Esophagus mucosa (tissue), 1 donor: ENCODE data around the gene DAP. TPM values are rescaled to one million over a fixed set of nuclear protein-coding genes. Genes with fewer than 3 reads are reported as not detected.
"Not testable (repeated sequence)": the region's sequence is repeated elsewhere in the genome, so short reads cannot be mapped to it uniquely, and the experiment has no call there.

ENCODE experiments used
- ATAC-seq: fragments of 200-7000 bp; cut with Tn5 transposase; one replicate; pipeline ENCODE4 v1.9.1; 2020
- total RNA-seq: library from RNA; stranded (reverse); gene quantifications from one replicate; pipeline ENCODE4 v1.2.4, GENCODE V29; 2023
- donor health status: DM: yes; HTN: yes; CAD: no.

The DAP gene, protein sequence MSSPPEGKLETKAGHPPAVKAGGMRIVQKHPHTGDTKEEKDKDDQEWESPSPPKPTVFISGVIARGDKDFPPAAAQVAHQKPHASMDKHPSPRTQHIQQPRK
- 34.6 TPM for total RNA-seq

DNA sequence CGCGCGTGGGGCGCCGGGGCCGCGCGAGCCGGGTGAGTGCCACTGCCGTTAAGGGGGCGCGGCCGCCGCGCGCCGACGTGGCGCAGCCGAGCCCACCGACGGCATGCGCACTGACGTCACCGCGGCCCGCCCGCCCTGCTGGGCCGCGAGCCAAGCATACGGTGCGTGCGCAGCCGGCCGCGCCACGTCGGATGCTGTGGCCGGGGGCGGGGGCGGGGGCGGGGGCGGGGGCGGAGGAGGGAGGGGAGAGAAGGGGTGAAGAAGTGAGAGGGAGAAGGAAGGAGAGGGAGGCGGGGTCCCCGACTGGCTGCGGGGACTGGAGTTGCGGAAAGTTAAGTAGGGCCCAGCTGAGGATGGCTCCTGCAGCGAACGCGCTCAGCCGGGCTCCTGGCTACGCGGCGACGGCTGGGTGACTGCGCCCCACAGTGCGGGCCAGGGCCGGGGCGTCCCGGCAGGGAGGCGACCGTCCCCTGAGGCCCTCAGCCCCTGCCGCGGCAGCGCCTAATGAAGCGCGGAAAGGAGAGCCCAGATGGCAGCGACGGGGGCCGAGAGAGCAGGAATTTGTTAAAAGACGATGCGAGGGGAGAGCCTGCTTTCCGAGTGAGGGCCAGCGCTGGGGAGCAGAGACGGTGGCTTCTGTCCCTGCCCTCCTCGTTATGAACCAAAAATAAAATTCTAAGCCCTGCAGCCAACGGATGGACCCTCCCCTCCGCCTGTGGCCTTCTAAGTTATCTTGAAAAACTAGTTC lies at the start of gene DAP:
Gene DAP, minus strand, starts transcription at position 50 of the 748 bp plus-strand sequence. CDS start 166 bp downstream, outside the sequence.
- peak; percentile 94 for ATAC-seq

DNA sequence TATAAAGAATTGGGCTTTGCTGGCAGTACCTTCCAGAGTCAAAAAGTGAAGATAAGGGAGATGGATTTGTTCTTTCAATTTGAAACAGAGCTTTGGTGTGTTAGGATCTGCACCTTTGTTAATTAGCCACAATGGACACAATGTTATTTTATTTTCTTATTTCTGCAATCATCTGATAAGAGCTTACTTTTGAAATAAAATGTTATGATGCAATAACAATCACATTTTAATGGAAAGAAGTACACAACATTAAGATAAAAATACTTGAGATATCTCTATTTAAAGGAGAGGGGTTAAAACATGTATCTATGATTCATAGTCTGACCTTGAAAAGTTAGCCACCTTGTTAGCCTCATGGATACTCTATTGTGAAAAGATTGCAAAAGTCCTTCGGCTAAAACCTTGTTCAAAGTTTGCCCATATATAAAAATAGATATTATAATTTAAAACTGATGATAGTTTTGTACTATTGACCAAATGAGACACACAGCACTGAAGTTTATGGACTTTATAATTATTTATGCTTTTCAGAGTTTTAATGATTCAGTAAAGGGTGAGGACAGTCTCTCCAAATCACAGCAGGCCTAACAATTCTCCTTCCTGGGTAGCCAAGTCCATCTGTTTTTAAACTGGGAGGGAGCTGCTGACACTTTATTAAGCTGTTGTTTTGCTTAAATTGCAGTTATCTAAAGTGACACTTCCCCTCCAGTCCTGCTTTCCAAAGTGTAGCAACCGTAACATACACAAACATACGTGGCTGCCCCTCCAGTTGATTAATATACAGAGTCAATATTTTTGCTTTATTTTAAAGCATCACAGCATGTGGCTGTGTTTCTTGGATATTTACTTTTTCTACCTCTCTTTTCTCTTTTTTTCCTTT lies 47.6 kb upstream of the DAP start:
- no peak for ATAC-seq

DNA sequence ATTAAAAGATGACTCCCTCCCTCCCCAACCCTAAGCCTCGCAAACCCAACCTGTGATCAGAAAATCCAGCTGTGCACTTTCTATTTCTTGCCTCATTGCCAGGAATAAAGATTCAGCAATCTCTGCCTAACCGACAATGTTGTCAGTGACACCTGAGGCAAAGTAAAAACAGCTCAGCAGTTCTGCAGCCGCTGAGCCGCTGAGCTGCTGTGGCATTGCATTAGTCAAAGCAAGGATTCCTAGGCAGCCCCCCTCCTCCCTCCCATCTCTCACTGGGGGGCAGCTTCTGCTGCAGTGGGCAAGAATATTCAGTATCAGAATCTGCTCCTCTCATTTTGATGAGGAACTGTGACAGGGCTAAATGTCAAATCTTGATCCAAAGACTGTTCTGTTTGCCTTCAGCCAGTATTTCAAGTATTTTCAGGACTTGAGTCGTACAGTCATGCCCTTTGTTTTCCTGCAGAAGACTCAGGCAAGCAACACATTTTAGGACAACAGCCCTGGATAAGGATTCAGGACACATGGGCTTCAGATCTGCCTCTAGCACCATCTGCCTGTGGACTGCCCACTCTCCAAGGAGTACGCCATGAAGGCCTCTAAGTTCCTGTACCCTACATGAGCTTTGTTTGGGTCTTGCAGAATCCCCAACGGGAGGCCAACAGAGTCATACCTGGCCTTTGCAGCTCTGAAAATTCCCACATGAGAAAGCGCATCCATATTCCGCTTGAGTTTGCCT lies 41.1 kb upstream of the DAP start:
- ATAC-seq = no peak

DNA sequence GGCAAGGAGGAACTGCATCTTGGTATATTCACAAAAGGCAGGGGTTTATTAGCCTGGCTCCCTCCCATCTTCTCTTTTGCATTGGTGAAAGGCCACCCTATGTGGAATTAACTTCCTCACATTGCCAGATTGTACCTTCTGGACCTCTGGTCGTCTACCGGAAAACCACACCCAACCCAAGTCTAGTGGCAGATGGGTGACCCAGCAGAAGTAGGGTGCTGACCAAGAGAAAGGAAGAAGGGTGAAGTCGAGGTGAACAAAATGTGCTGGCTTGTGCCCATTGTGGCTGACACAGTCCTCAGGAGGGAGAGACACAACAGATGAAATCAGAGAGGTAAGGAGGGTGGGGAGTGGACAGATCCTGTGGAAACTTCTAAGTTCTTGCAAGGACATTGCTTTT lies 39.8 kb upstream of the DAP start:
- ATAC-seq = no peak

DNA sequence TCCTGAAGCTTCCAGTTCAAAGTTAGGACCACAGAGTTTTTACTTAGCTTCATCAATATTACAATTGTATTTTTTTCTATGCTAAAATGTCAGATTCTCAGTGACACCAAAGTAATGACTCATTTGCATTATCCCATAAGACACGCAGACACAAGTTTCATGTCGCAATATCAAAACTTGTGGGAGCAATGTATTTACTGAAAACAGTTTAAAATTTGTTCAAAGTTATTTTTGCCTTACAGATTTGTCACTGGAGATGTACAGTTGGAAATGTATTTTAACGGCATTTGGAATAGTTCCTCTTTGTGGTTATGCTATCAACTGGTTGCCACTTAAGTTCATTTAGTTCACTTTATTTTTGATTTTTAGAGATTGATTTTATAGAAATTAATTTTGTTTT lies 36.2 kb upstream of the DAP start:
- no peak for ATAC-seq

DNA sequence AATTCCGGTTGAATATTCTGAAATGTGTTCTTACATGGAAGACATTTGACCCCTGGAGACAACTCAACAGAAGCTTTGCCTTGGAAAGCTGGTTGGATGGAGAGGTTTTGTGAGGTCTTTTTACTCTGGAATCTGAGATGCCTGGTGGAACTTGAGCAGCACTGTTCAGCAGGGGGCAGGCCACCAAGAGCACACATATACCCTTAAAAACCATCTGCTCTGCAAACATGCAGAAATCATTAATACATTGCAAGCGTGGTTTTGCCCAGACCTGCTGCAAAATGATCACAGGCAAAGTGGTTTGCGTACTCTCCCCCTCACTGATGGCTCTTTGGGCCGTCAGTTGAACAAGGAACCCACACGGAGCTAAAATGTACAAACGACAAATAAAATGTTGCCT lies 32.8 kb upstream of the DAP start:
- ATAC-seq = no peak

DNA sequence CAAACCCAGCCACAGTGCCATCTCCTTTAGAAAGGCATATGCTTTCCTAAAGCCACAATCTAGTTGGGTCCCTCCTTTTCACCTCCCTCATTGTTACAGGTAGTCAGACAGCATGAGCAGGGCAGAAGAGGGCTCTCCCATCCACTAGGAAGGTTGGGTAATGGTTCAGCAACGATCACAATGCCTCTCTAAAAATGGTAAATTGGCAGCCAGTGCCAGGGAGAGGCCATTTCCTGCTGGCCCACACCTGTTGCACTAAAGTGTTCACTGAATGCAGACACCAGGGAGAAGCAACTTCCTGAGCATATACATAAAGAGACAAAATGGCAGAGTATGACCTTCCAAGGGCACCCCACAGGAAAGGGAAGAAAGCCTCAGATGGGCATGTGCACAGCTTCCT lies 31.3 kb upstream of the DAP start:
- no peak for ATAC-seq

DNA sequence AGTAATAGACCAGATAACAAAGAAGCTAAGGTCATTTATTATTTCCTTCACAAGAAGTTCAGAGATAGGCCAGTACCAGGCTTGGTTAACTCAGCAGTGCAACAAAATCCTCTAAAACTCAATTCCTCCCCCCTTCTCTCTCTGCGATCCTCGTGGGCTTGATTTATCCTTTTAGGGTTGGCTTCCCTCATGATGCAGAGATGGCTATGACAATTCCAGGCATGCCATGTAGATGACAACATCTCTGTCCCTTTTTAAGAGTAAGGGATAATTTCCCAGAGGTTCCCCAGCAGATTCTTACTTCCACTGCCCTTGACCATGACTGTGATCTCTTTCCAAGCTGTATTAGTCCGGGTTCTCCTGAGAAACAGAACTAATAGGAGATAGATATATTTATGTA lies 28.7 kb upstream of the DAP start:
- no peak for ATAC-seq

DNA sequence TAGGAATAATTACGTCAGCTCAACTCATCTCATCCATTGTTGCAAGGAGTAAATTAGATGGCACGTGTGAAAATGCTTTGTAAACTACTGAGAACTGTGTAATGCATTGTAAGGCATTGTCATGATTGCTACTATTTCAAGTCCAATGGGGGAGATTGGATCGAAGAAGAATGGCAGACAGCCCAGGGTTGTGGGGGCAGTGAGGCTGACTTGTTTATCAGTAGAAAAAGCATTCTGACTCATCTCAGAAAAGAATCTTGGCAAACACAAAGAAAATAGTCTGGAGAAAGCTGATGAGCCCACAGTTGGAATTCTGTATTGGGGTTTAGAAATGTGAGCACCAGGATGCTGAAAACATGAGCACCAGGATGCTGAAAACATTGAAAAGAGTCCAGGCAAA lies 28.0 kb upstream of the DAP start:
- no peak for ATAC-seq

DNA sequence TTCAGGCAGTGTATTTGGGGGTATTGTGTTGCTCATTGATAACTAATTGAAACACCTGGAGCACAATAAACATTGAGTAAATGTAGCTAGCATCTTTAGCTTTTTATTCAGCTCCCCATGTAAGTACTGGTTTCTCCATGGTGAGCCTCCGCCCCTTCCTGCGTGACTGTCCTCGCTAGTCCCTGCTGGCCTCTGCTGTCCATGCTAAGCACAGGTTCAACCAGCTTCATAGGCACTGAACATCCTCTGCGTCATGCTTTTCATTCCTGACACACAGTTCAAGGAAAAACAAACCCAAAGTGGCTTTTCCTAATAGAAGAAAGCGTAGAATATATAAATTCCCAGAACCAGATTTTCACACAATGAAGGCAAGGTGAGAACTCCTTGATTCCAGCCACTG lies 27.3 kb upstream of the DAP start:
- no peak for ATAC-seq

DNA sequence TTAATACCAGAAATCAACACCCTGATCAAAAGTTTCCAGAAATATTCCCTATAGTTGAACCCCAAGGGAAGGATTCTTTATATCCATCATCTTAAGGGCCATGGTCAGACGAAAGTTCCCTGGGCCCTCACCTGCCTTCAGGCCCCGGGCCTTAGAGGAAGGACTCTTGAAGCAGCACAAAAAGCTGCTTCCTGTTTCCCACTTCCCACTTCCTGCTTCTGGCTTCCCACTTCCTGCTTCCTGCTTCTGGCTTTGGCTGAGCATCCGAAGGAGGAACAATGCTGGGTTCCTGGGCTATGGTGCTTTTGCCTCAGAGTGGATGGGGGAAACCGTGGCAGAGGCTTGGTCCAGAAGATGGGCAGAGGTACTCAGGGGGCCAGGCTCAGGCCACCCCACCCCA lies 25.8 kb upstream of the DAP start:
- ATAC-seq = no peak

DNA sequence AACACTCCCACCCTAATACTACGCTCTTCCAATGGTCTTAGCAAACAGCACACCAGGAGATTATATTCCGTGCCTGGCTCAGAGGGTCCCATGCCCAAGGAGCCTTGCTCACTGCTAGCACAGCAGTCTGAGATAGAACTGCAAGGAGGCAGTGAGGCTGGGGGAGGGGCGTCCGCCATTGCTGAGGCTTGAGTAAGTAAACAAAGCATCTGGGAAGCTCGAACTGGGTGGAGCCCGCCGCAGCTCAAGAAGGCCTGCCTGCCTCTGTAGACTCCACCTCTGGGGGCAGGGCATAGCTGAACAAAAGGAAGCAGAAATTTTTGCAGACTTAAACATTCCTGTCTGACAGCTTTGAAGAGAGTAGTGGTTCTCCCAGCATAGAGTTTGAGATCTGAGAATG lies 19.2 kb upstream of the DAP start:
- not testable (repeated sequence) for ATAC-seq

DNA sequence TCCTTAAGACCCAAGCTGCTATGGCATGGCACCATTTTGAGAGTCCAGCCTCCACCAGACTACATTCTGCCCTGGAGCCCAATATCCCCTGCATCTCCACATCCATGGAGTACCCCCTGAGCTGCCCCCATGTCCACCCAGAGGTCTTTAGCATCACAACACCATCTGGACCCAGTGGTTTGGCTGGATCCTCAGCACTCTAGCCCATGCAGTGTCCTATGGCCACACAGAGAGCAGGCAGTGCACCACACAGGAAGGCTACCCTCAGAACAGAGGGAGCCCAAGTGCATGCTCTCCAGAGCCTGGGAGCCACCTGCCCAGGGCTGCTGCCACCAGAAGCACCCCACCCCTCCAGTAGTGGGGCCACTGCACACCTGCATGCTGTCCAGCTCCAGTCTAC lies 18.6 kb upstream of the DAP start:
- ATAC-seq = no peak

DNA sequence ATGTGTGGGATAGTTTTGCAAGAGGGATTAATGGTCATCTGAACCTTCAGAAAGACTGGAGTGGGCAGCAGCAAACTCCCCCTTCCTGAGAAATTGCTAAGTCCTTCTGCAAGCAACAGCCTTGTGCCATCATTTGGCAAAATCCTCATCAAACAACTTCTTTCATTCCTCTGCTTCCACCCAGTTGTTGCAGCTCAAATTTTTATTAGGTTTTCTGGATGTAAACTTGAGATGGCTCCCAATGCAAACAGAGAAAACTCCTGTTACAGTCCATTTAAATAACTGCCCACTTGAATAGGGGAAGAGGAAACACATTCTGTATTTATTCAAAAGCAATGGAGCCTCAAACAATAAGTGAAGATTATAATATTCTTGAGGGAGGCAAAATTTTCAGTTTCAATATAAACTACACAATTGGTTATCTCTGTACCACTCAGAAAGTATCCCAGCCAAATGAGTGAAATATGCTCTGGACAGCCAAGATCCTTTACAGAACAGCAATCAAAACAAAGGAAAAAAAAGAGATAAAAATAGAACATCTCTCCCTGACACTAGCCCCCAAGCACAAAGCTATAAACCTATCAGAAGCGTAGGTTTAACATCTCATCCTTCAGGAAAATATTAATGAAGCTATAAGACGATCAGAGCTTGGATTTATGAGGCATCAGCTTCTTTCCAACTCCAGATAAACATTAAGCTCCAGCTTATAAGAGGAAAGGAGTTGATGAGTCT lies 17.3 kb upstream of the DAP start:
- ATAC-seq = no peak

DNA sequence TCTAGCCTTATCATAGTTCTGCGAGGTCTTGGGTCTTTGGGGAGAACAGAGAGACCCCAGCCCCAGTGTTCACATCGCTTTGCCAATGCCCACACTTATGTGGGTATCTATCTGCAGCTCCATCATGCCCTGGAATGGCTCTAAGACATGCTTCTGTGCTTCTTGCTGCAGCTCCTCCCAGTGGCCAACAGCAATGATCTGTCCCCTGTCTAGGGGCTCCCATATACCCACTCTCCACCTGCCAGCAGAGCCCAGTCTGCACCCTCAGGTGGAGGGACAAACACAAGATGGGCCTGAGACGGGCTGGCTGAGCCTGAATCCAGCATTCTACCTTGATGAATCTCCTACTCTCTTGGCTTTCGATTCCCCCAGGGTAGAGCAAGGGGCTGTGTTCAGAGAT lies 14.6 kb upstream of the DAP start:
- no peak for ATAC-seq

DNA sequence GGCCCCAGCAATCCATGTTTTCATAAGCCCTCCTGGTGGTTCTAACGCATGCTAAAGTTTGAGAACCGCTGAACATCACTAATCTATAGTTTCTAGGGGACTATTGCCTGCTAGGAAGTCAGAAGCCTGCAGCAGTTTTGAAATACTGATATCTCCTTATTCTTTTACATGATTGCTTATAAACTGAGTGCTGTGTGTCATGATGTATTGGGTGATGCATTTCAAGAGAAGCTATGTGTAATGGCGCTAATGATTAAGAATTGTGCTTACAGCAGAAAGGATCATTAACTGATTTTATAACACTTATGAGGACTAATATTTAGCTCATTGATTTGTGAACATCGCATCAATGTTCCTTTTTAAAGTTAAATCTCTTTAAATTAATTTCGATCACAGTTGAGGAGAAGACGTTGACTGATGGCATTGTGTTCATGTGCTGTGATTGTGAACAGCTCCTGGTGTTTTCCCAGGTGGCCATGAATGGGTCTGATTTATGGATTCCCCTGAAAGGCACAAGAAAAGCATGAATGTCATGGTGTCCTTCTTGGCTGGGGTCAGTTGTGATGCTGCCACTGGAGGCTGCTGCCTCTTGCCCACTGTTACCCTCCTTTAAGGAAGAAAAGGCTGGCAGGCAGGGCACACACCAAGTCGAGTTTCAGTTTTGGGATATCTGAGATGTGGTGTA lies 12.0 kb upstream of the DAP start:
- no peak for ATAC-seq

DNA sequence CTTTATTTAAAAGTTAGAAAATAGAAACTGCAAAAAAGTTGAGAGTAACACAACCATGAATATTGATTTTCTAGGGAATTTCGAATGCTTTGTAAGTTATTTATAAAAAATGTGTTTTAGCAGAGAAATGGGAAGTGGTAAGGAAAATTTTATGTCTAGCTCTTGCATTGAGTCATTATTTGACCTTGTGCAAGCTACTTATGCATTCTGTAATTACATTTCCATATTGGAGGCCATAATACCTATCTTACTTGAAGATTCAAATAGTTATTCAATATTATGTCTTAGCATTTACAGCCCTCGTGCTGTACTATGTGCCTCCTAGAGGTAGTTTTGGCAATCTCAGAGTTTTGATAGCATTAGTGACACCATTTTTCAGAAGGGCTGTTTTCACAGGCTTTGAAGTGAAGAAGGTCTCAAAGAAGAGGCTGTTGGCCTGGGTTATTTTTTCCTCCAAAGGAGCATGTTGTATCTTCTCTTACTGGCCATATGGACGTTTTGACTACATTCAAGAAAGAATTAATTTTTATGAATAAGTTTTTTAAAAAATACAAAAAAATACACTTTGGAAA lies 7.4 kb upstream of the DAP start:
- no peak for ATAC-seq

DNA sequence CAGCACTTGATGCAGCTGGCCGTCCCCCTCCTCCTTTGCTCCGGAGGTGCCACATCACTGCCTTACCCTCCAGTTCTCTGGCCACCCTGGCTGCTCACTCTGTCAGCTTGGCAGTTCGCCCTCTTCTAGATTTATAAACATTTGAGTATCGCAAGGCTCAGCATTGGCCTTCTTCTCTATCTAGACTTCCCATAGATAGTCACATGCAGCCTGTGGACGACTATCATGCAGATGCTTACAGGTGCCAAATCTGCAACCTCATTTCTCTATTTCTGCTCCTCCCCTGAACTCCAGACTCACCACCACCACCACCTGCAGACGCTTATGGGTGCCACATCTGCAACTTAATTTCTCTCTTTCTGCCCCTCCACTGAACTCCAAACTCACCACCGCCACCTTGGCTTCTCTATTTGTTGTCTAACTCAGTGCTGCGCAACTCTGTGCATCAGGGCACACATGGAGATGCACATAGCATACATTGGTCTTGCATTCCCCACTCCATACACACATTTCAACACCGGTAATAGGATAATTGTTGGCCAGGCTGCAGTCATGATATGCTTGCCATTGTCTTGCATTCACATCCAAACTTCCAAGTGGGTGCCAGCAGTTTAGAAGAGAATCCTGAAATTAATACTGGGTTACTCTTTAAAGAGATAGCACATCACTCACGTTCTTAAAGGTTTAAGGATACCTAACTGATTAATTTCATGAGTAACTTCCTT lies 1.9 kb upstream of the DAP start:
- ATAC-seq = no peak

DNA sequence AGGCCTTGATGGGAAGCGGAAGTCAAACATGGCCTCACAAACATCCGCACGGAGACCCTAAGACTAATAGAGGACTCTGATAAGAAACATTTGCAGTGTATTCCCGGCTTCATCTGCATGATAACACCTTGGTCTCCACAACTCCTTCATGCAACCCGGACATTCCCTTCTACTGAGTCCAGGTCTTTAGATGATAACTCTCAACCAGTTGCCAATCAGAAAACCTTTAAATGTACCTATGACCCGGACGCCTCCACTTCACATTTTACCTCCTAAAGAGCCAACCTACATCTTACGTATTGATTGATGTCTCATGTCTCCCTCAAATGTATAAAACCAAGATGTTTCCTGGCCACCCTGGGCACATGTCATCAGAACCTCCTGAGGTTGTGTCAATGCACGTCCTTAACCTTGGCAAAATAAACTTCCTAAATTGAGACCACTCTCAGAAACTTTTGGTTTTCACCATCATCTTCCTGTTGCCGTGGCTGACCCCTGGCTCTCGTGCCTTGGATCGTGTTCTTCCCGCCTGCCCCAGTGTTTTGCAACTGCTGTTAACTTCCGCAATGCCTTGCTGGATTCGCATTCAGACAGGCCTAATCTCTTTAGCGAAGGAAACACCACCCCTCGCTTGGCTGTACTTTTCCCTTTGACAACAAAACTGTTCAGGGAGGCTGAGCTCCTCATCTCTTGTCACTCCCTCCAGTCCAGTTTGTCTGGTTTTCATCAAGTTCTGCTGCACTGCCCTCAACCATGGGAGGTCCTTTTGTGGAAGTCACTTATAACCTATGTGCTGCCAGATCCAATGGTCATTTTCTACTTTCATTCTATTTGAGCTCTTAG lies 1.1 kb upstream of the DAP start:
- peak; percentile 25 for ATAC-seq

DNA sequence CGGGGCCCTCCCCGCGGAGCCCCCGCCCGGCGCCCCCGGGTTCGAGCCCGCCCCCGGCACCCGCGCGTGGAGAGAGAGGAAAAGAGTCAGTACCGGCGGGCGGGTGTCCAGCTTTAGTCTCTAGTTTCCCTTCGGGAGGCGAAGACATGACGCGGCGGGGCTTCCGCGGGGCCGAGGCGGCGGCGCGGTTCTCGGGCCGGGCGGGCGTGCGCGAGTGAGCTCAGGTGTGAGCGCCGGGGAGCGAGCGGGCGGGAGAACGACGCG lies 181 bp downstream of the DAP start:
- ATAC-seq = no peak
